Breast epithelium (tissue), 3 donors: ENCODE data around the gene IQUB.

Experiments
- POLR2A ChIP-seq: fragments of 450-650 bp; IDR thresholded peaks from one replicate; pipeline ENCODE4 v1.6.1; 2016; ENCODE audit warnings: antibody characterized with exemption, mild to moderate bottlenecking, moderate library complexity
- TF ChIP-seq, protein P1 (sequence below), 3 donors: fragments of 450-650 bp; IDR thresholded peaks; one replicate each; pipeline ENCODE4 v1.5.1; 2016 to 2017; ENCODE audit warnings: antibody characterized with exemption in 3 of 3, mild to moderate bottlenecking in 3 of 3, moderate library complexity in 3 of 3

DNA sequence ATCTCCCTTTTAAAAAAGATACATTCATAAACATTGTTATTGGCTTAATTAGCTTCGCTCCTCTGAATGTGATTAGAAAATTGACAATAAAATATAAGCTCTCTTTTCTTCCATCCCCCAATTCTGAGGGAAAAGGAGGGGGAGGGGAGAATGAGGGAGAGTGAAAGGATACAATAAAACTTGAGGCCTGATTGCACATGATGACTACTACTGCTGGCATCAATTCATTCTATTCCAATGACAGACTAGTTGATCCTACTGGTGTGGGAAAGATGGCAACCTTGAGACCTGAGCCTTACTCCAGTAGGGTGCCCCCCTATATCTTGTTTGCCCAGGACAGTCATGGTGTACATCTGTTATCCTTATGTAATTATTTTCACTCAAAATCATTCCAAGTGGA is 4.5 kb upstream of the IQUB start:
- TF ChIP-seq, protein P1, sequence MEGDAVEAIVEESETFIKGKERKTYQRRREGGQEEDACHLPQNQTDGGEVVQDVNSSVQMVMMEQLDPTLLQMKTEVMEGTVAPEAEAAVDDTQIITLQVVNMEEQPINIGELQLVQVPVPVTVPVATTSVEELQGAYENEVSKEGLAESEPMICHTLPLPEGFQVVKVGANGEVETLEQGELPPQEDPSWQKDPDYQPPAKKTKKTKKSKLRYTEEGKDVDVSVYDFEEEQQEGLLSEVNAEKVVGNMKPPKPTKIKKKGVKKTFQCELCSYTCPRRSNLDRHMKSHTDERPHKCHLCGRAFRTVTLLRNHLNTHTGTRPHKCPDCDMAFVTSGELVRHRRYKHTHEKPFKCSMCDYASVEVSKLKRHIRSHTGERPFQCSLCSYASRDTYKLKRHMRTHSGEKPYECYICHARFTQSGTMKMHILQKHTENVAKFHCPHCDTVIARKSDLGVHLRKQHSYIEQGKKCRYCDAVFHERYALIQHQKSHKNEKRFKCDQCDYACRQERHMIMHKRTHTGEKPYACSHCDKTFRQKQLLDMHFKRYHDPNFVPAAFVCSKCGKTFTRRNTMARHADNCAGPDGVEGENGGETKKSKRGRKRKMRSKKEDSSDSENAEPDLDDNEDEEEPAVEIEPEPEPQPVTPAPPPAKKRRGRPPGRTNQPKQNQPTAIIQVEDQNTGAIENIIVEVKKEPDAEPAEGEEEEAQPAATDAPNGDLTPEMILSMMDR (IDR thresholded peaks at IDR 0.05) = no peak
- TF ChIP-seq POLR2A = no peak
